Measurements from ENCODE around the gene USP31. TPM values are rescaled to one million over a fixed set of nuclear protein-coding genes. Genes with fewer than 3 reads are reported as not detected.

The USP31 gene
- total RNA-seq, 1 experiment from 2014 or later: 26.9 TPM

GRCh38 chr16:23061669-23062068 is 87.6 kb downstream of the USP31 start:
- H3K36me3 Mint-ChIP-seq (ENCODE audit: insufficient read depth, unreplicated experiment): peaks cover 26% of the 10 kb centered on the region
- H3K27ac Mint-ChIP-seq (ENCODE audit: low read depth, unreplicated experiment): no peak overlapping the region
- no peak overlapping the region for H3K4me3 Mint-ChIP-seq (ENCODE audit: unreplicated experiment)
- no TSS peak for BruUV-seq (replicated peaks)
- DNase-seq (ENCODE audit: unreplicated experiment): no peak
- TF ChIP-seq, protein P1, sequence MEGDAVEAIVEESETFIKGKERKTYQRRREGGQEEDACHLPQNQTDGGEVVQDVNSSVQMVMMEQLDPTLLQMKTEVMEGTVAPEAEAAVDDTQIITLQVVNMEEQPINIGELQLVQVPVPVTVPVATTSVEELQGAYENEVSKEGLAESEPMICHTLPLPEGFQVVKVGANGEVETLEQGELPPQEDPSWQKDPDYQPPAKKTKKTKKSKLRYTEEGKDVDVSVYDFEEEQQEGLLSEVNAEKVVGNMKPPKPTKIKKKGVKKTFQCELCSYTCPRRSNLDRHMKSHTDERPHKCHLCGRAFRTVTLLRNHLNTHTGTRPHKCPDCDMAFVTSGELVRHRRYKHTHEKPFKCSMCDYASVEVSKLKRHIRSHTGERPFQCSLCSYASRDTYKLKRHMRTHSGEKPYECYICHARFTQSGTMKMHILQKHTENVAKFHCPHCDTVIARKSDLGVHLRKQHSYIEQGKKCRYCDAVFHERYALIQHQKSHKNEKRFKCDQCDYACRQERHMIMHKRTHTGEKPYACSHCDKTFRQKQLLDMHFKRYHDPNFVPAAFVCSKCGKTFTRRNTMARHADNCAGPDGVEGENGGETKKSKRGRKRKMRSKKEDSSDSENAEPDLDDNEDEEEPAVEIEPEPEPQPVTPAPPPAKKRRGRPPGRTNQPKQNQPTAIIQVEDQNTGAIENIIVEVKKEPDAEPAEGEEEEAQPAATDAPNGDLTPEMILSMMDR (IDR thresholded peaks at IDR 0.05; ENCODE audit: unreplicated experiment): no peak
- peaks cover 9% of the 10 kb centered on the region for H3K9me3 Mint-ChIP-seq (ENCODE audit: unreplicated experiment)
- H3K4me1 Mint-ChIP-seq (ENCODE audit: insufficient read depth, unreplicated experiment): no peaks in the 10 kb centered on the region
- peaks cover 11% of the 10 kb centered on the region for H3K27me3 Mint-ChIP-seq (ENCODE audit: insufficient read depth, unreplicated experiment)
- ChIA-PET CTCF (interaction anchor here (0.7 to 1.3 kb wide), 5 partner anchors 10 to 85 kb away, joined by 3 to 6 read pairs (median 3); no protein-coding TSS in a partner anchor), POLR2A (no interaction called here)
- intact Hi-C loops (cut with micrococcal nuclease): loop anchor here (5.0 kb wide), 1 partner anchor 371 kb away; no protein-coding TSS in a partner anchor

GRCh38 chr16:23060458-23061320 is 88.6 kb downstream of the USP31 start:
- POLR2A ChIA-PET: interaction anchor here (0.7 kb wide), 1 partner anchor 82 kb away, joined by 3 read pairs; no protein-coding TSS in a partner anchor

DNA sequence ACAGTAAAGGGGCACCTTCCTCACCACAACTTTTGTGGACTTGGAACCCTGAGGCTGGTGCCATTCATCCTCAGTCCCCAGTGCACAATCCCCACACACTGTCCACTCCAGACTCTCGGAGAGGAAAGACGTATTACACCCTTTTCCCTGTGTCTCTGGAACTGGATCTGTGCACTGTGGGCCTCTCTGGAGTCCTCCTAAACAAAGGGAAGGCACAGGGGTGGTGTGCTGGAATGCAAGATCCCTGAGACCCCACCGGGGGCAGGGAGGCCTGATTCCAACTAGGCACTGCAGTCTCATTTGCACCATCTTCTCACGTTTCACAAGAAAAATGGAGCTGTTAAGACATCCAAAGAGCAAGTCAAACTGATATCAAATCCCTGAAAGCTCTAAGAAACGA is 89.8 kb downstream of the USP31 start:
- H3K27ac Mint-ChIP-seq (ENCODE audit: low read depth, unreplicated experiment): no peak overlapping the region
- H3K4me1 Mint-ChIP-seq (ENCODE audit: insufficient read depth, unreplicated experiment): peaks cover 6% of the 10 kb centered on the region
- peaks cover 10% of the 10 kb centered on the region for H3K9me3 Mint-ChIP-seq (ENCODE audit: unreplicated experiment)
- intact Hi-C loops (cut with micrococcal nuclease): no loop called here
- DNase-seq (ENCODE audit: unreplicated experiment): no peak
- BruUV-seq (replicated peaks): no TSS peak
- peaks cover 5% of the 10 kb centered on the region for H3K36me3 Mint-ChIP-seq (ENCODE audit: insufficient read depth, unreplicated experiment)
- POLR2A ChIA-PET: no interaction called here
- TF ChIP-seq, protein P1 (IDR thresholded peaks at IDR 0.05; ENCODE audit: unreplicated experiment): no peak
- no peak overlapping the region for H3K4me3 Mint-ChIP-seq (ENCODE audit: unreplicated experiment)
- peaks cover 11% of the 10 kb centered on the region for H3K27me3 Mint-ChIP-seq (ENCODE audit: insufficient read depth, unreplicated experiment)
- CTCF ChIA-PET: interaction anchor here (0.6 to 2.1 kb wide), 7 partner anchors 8 to 375 kb away, joined by 3 to 18 read pairs (median 4); no protein-coding TSS in a partner anchor

More at GRCh38 chr16:23060458-23061320, 88.6 kb downstream of the USP31 start:
- DNase-seq (ENCODE audit: unreplicated experiment): peak; percentile 75
- Mint-ChIP-seq H3K4me1 (ENCODE audit: insufficient read depth, unreplicated experiment) (peaks cover 1% of the 10 kb centered on the region), H3K27ac (ENCODE audit: low read depth, unreplicated experiment) (no peak overlapping the region), H3K36me3 (ENCODE audit: insufficient read depth, unreplicated experiment) (peaks cover 16% of the 10 kb centered on the region), H3K9me3 (ENCODE audit: unreplicated experiment) (peaks cover 10% of the 10 kb centered on the region), H3K27me3 (ENCODE audit: insufficient read depth, unreplicated experiment) (peaks cover 11% of the 10 kb centered on the region), H3K4me3 (ENCODE audit: unreplicated experiment) (no peak overlapping the region)
- TF ChIP-seq, protein P1 (IDR thresholded peaks at IDR 0.05; ENCODE audit: unreplicated experiment): peak; percentile 60
- CTCF ChIA-PET: interaction anchor here (0.6 to 2.1 kb wide), 11 partner anchors 11 to 146 kb away, joined by 3 to 18 read pairs (median 4); no protein-coding TSS in a partner anchor
- intact Hi-C loops (cut with micrococcal nuclease): loop anchor here (1.0 to 5.0 kb wide), 2 partner anchors 162 to 372 kb away; no protein-coding TSS in a partner anchor
- no TSS peak for BruUV-seq (replicated peaks)

DNA sequence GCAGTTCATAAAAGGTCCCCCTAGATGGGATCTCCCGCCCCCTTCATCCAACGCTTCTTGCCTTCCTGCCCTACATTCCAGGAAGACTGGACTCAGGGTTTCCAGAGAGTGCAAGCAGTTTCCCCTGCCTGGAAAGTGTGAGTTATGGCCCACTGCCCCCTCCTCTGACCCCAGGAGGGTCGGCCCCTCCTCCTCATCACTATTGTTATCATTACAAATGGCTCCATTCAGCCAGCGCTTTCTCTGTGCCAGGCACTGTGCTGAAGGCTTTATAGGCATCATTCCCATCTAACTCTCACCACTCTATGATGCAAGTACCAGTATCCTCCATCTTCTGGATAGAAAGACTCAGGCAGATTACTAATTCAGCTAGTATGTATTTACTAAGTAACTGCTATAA is 90.7 kb downstream of the USP31 start:
- peaks cover 15% of the 10 kb centered on the region for H3K27me3 Mint-ChIP-seq (ENCODE audit: insufficient read depth, unreplicated experiment)
- no peak overlapping the region for H3K4me3 Mint-ChIP-seq (ENCODE audit: unreplicated experiment)

More for the DNA sequence above, 90.7 kb downstream of the USP31 start:
- POLR2A ChIA-PET: no interaction called here
- no TSS peak for BruUV-seq (replicated peaks)
- DNase-seq (ENCODE audit: unreplicated experiment): no peak
- H3K27ac Mint-ChIP-seq (ENCODE audit: low read depth, unreplicated experiment): no peak overlapping the region
- H3K4me1 Mint-ChIP-seq (ENCODE audit: insufficient read depth, unreplicated experiment): peaks cover 6% of the 10 kb centered on the region
- intact Hi-C loops (cut with micrococcal nuclease): no loop called here
- peaks cover 10% of the 10 kb centered on the region for H3K9me3 Mint-ChIP-seq (ENCODE audit: unreplicated experiment)
- TF ChIP-seq, protein P1 (IDR thresholded peaks at IDR 0.05; ENCODE audit: unreplicated experiment): no peak
- CTCF ChIA-PET: interaction anchor here (0.8 to 1.2 kb wide), 4 partner anchors 9 to 1351 kb away, joined by 3 to 6 read pairs (median 3); no protein-coding TSS in a partner anchor
- H3K36me3 Mint-ChIP-seq (ENCODE audit: insufficient read depth, unreplicated experiment): peaks cover 4% of the 10 kb centered on the region
